ENCODE measurements around the gene MLST8. TPM values are rescaled to one million over a fixed set of nuclear protein-coding genes. Genes with fewer than 3 reads are reported as not detected.

MLST8 gene
- total and polyA plus RNA-seq, 8 donors = 16.6 to 62.8 (median 20.7) TPM

GRCh38 chr16:2211923-2212347, 6.7 kb downstream of the MLST8 start:
- Histone ChIP-seq H3K4me1 (peaks cover 12 to 22% (median 18%) of the 10 kb centered on the region in 3 donors), H3K36me3 (peaks cover 0 to 23% (median 5%) of the 10 kb centered on the region in 3 donors), H3K9me3 (no peaks in the 10 kb centered on the region), H3K4me3 (no peak overlapping the region), H3K27me3 (no peaks in the 10 kb centered on the region), H3K27ac (peak overlapping the region; percentile 10 to 35 (median 29))
- no peak for TF ChIP-seq CTCF (IDR thresholded peaks at IDR 0.05)
- ATAC-seq = no peak
- intact Hi-C loops (cut with DNase I) = no loop called here
- WGBS, 2 donors = 64 to 76% methylated on average over 11 of the region's 11 CpGs
- DNase-seq = peak in 2 of 6 donors; percentile 40 to 74
- FAIRE-seq = no peak

- Histone ChIP-seq H3K36me3 (peaks cover 0 to 16% (median 5%) of the 10 kb centered on the region in 3 donors), H3K4me3 (peak overlapping the region in 2 of 4 donors; percentile 78 to 92), H3K27me3 (no peaks in the 10 kb centered on the region), H3K9me3 (no peaks in the 10 kb centered on the region), H3K27ac (peak overlapping the region; percentile 10 to 35 (median 29)), H3K4me1 (peaks cover 12 to 22% (median 18%) of the 10 kb centered on the region in 3 donors)
- ATAC-seq = peak; percentile 3 to 39 (median 18)
- no peak for FAIRE-seq
- WGBS, 2 donors = 25 to 35% methylated on average over 19 of the region's 19 CpGs
- no peak for TF ChIP-seq CTCF (IDR thresholded peaks at IDR 0.05)
- intact Hi-C loops (cut with DNase I) = no loop called here
- DNase-seq = peak; percentile 60 to 86 (median 72)
Observed at GRCh38 chr16:2212362-2213324, 7.4 kb downstream of the MLST8 start.

- H3K36me3 ChIP-seq = peaks cover 0 to 2% (median 0%) of the 10 kb centered on the region in 3 donors
- FAIRE-seq (no peak), DNase-seq (peak in 2 of 6 donors; percentile 45 to 81), ATAC-seq (no peak)
- no peak for TF ChIP-seq CTCF (IDR thresholded peaks at IDR 0.05)
- no peaks in the 10 kb centered on the region for H3K27me3 ChIP-seq
- peak overlapping the region; percentile 66 to 92 (median 76) for H3K4me3 ChIP-seq
- 0 to 1% methylated on average over 75 to 98 of the region's 98 CpGs for WGBS, 2 donors
- no peaks in the 10 kb centered on the region for H3K9me3 ChIP-seq
- H3K27ac ChIP-seq = peak overlapping the region in 2 of 4 donors; percentile 47 to 53
- intact Hi-C loops (cut with DNase I) = no loop called here
- peaks cover 12 to 22% (median 18%) of the 10 kb centered on the region in 3 donors for H3K4me1 ChIP-seq
Observed at GRCh38 chr16:2213817-2214718, 8.8 kb downstream of the MLST8 start.

GRCh38 chr16:2214719-2214968, 9.4 kb downstream of the MLST8 start, which contains the start of gene PGP:
TSS of gene PGP (minus strand) at chr16:2214840. CDS start at chr16:2214777, 63 bp downstream.
- whole genome bisulfite sequencing, 2 donors = 1% methylated on average over 26 to 48 of the region's 48 CpGs
- Histone ChIP-seq H3K27me3 (no peaks in the 10 kb centered on the region), H3K4me1 (peaks cover 12 to 22% (median 18%) of the 10 kb centered on the region in 3 donors), H3K9me3 (no peaks in the 10 kb centered on the region), H3K4me3 (peak within 1 kb of the TSS; percentile 66 to 92 (median 76)), H3K36me3 (no peaks in the 10 kb centered on the region), H3K27ac (peak within 1 kb of the TSS; percentile 86 to 98 (median 92))
- no peak for FAIRE-seq
- ATAC-seq = peak in 3 of 4 donors; percentile 89 to 94 (median 89)
- TF ChIP-seq CTCF (IDR thresholded peaks at IDR 0.05) = no peak
- no peak for DNase-seq
- intact Hi-C loops (cut with DNase I) = no loop called here
